ENCODE measurements around the gene MOB4. TPM values are rescaled to one million over a fixed set of nuclear protein-coding genes. Genes with fewer than 3 reads are reported as not detected.

MOB4 gene
- 43.7 and 46.3 TPM in 2 replicates for total RNA-seq

GRCh38 chr2:197515739-197516392 is at the start of gene MOB4:
TSS of gene MOB4 (plus strand) at chr2:197516066. CDS start at chr2:197516087, 21 bp downstream.

GRCh38 chr2:197499594-197500502 is 16.0 kb upstream of the MOB4 start, which contains the start of the genes HSPD1 and HSPE1:
TSS of gene HSPD1 (minus strand) at chr2:197499840. CDS start at chr2:197498848, 992 bp downstream.
TSS of gene HSPE1 (plus strand) at chr2:197500379. CDS start at chr2:197500437, 58 bp downstream.

Small RNA genes within 50 kb of the gene (small RNA-seq; reads per million reads assigned to genes)
- gene AC020550.1: not detected

Other genes starting within 250 kb of the MOB4 start
- 12.4 and 16.9 TPM in 2 replicates for gene ANKRD44, start 205.3 kb upstream of the MOB4 start, total RNA-seq
- 279 and 323 TPM in 2 replicates for gene SF3B1, start 81.0 kb upstream of the MOB4 start, total RNA-seq
- gene COQ10B, start 62.5 kb upstream of the MOB4 start, total RNA-seq: 47.0 and 49.9 TPM in 2 replicates
- 147 and 150 TPM in 2 replicates for gene HSPD1, start 16.2 kb upstream of the MOB4 start, total RNA-seq
- 55.3 and 56.0 TPM in 2 replicates for gene HSPE1, start 15.7 kb upstream of the MOB4 start, total RNA-seq
- gene RFTN2, start 159.5 kb downstream of the MOB4 start, total RNA-seq: 23.5 and 33.0 TPM in 2 replicates
- 3.1 and 4.1 TPM in 2 replicates for gene MARS2, start 189.3 kb downstream of the MOB4 start, total RNA-seq